Activated CD8-positive, alpha-beta memory T cell treated with anti-CD3 and anti-CD28 coated beads, Interleukin-2, amount 50 U/mL, for 24 hours (primary cell): ENCODE measurements around the gene RNU7-1.

ENCODE experiments used
- DNase-seq: peaks from one replicate; pipeline ENCODE4 v3.0.0-alpha.2; 2020; ENCODE audit errors: extremely low read depth

The RNU7-1 gene

DNA sequence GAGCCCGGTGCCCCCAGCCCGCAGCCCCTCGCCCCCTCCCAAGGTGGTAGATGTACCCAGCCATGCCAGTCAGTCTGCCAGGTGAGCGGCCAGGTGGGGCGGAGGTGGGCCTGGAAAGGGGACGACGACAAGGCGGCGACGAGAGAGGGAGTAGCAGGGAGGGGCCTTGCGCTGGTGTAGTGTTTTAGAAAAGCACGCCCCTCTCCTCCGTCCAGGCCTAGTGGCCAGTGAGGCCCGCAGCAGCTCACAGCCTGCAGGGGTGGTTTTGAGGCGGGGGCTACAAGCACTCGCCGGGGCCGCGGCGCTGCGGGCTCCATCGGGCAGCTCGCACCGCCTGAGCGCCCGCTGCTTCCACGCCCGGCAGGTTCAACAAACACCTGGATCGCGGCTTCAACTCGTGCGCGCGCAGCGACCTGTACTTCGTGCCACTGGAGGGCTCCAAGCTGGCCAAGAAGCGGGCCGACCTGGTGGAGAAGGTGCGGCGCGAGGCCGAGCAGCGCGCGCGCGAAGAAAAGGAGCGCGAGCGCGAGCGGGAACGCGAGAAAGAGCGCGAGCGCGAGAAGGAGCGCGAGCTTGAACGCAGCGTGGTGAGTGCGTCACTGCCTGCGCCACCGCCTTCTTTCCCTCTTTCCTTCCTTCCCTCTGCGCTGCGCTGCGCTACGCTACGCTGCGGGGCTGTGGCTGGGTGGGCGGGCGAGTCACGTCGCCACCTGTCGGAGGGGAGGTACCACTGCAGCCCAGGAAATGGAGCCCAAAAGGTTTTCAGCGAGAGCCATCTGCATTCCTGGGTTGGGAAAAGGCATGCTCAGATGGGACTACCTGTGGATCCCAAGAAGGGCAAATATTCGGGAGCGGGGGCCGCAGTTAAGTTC lies 5.9 kb upstream of the RNU7-1 start:
- DNase-seq: peak; percentile 87

DNA sequence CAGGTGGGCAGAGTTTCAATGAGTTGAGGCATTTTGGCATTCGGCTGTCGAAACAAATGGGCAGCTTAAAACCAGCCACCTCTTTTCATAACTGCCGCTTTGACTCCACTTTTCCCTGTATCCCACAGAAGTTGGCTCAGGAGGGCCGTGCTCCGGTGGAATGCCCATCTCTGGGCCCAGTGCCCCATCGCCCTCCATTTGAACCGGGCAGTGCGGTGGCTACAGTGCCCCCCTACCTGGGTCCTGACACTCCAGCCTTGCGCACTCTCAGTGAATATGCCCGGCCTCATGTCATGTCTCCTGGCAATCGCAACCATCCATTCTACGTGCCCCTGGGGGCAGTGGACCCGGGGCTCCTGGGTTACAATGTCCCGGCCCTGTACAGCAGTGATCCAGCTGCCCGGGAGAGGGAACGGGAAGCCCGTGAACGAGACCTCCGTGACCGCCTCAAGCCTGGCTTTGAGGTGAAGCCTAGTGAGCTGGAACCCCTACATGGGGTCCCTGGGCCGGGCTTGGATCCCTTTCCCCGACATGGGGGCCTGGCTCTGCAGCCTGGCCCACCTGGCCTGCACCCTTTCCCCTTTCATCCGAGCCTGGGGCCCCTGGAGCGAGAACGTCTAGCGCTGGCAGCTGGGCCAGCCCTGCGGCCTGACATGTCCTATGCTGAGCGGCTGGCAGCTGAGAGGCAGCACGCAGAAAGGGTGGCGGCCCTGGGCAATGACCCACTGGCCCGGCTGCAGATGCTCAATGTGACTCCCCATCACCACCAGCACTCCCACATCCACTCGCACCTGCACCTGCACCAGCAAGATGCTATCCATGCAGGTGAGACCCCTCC lies 5.0 kb upstream of the RNU7-1 start:
- DNase-seq: no peak

DNA sequence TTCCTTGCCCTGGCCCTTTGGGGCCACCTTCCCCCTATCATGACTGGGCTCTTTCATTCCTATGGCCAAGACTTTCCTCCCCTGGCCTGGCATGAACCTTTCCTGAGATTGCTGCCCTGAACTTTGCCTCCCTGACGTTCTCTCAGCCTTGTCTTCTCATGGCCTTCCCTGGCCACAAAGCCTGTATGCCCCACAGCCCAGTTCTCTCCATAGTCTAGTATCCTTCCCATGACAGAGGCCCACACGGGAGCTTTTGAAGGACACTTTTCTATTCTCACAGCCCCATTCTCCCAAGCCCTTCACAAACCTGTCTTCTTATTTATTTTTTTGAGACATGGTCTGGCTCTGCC lies 4.5 kb upstream of the RNU7-1 start:
- no peak for DNase-seq

DNA sequence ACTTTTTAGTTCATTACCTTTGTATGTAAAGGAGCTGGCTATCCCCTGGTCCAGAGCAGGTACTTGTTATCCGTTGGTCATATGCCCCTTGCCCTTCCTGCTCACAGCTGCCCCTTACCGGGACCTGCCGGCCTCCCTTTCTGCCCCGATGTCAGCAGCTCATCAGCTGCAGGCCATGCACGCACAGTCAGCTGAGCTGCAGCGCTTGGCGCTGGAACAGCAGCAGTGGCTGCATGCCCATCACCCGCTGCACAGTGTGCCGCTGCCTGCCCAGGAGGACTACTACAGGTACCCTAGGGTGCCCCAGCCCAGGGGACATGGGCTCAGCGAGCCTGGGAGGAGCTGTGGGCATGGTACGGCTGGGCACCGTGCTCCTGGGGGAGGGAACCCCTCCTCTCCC lies 2.3 kb upstream of the RNU7-1 start:
- DNase-seq: no peak

GRCh38 chr12:6941782-6942181 lies 1.8 kb upstream of the RNU7-1 start:
- no peak for DNase-seq

DNA sequence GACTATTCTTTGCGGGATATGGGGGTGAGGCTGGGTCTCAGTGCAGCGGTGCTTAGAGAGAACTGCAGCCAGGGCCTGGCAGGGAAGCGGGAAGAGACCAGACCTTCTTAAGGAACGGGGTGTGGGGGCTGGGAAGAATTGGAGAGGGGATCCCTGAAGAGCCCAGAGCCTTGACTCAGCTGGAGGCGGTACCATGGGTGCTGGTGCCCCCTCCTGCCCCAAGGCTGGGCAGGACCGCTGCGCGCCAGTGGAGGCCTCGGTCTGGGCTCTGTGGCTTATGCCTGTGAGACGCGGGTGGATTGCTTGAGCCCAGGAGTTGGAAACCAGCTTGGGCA lies 1.3 kb upstream of the RNU7-1 start:
- no peak for DNase-seq

DNA sequence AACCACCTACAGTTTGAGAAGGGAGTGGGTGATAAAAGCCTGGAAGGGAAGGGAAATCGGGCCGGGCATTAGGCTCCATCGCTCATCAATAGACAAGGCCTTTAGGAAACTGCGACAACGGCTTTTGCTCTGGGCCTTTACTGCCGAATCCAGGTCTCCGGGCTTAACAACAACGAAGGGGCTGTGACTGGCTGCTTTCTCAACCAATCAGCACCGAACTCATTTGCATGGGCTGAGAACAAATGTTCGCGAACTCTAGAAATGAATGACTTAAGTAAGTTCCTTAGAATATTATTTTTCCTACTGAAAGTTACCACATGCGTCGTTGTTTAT lies 261 bp upstream of the RNU7-1 start:
- DNase-seq: no peak

GRCh38 chr12:6944381-6945186 lies 968 bp downstream of the RNU7-1 start:
- peak; percentile 74 for DNase-seq

- DNase-seq: no peak
Measured at GRCh38 chr12:6945613-6946012, 2.0 kb downstream of the RNU7-1 start.

DNA sequence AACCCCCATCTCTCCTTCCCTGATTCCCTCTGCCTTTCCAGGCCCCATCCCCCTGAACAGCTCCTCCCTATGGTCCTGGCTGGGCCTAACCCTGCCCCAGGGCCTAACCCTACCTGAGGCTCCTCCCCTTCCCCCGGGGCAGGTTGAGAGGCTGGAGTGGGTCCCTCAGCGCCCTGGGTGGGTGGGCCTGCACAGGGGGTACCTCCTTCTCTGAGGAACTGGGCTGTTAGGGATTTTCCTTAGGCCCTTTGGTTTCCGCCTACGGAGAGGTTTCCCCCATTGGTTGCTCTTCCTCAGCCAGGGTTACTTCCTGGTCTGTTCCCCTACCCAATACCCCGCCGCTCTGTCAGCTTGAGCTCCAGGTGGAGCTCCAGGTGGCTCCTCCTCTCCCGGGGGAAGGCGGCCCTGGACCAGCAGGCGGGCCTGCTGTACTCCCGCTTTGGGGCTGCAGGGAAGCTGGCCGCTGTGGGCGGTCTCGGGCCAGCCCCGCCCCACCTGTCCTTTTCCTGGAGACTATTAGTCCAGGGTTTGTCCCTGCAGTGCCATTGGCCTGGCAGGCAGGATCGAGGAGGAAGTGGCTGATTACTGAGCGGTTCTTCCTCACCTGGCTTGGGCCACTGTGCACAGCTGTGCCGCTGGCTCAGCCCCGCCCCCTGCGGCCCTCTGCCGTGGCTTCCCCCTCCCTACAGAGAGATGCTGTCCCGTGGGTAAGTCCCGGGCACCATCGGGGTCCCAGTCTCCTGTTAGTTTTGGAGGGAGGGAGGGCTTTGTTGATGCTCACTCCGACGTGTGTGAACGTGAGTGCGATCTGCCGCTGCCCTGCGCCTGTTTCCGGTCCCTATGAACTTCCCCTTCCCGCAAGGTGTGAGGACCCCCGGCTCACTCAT lies 2.7 kb downstream of the RNU7-1 start:
- no peak for DNase-seq

DNA sequence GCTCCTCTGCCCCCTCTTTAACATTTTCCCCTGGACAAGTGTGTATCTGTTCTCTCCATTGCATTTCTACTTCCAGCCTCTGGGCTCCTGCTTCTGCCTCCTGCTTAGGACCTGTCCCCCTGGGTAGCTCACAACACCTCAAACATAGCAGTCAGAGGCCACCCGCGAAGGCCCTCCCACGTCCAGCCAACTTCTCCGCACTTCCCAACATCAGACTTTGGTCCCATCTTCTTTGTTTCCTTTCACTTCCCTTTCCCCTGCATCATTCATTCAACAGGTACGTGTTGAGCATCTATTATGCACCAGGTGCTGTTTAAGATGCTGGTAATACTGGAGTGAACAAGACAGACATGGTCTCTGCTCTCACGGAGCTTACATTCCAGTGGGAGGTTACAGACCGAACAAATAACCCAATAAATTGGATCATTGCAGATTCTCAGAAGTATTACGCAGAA lies 3.3 kb downstream of the RNU7-1 start:
- DNase-seq: no peak

DNA sequence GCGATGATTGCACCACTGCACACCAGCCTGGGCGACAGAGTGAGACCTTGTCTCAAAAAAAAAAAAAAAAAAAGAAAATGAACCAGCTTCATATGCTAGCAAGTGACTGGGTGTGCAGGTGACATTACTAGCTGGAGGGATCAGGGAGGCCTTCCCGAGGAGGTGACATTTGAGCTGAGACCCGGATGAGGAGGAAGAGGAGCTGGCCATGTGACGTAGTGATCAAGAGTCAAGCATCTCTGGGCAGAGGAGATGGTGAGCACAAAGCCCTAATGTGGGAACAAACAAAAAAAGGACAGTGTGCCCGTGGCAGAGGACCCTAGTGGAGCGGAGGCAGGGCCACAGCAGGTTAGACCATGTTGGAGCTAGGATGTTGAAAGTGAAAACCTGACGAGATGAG lies 4.0 kb downstream of the RNU7-1 start:
- no peak for DNase-seq

GRCh38 chr12:6948873-6949594 lies 5.4 kb downstream of the RNU7-1 start:
- no peak for DNase-seq

- DNase-seq: no peak
Measured at GRCh38 chr12:6950401-6950801, 6.8 kb downstream of the RNU7-1 start.

DNA sequence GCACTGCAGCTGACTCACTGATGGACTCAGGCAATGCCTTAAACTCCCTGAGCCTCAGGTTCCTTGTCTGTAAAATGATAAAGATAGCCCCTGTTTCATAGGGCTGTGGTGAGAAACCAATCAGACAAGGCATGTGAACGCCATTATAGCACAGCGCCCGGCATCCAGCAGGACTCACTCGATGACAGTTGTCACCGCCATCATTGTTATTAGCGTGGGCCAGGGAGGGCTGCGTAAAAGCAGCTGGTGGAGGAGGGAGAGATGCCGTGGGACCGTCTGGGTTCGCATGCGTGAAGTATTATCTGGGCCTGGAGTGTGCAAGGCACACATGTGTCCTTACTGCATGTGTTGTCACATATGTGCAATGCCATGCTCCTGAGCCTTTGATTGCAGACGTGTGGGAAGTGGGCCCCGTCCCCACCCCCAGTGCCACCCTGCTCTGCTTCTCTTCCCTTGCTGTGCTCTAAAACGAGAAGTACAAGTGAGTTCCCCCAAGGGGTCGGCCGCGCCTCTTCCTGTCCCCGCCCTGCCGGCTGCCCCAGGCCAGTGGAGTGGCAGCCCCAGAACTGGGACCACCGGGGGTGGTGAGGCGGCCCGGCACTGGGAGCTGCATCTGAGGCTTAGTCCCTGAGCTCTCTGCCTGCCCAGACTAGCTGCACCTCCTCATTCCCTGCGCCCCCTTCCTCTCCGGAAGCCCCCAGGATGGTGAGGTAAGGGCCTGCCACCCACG lies 7.4 kb downstream of the RNU7-1 start, which contains the start of gene PTPN6:
Gene PTPN6, plus strand, starts transcription at position 546 of the 730 bp plus-strand sequence. Its CDS starts 157 bp downstream, at position 703.
- DNase-seq: no peak

DNA sequence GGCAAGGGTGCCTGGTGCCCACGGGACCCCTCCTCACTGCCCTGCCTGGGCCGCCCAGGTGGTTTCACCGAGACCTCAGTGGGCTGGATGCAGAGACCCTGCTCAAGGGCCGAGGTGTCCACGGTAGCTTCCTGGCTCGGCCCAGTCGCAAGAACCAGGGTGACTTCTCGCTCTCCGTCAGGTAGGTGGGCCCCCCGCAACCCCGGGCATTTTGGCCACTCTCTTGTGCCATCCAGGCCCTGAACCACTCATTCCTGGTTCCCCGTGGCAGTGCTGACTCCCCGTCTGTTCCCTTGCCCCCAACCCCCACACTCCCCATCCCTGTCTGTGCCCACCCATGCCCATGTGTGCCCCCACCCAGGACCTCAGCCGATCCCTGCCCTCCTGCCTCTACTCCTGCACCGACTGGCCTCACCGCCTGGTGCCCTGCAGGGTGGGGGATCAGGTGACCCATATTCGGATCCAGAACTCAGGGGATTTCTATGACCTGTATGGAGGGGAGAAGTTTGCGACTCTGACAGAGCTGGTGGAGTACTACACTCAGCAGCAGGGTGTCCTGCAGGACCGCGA lies 8.0 kb downstream of the RNU7-1 start:
- no peak for DNase-seq

- no peak for DNase-seq
Measured at GRCh38 chr12:6952121-6952862, 8.7 kb downstream of the RNU7-1 start.

- no peak for DNase-seq
Measured at GRCh38 chr12:6952863-6953441, 9.3 kb downstream of the RNU7-1 start.
